Embryonic facial prominence (tissue), 1 donor: ENCODE measurements around the gene TMEM178B.

ENCODE experiments used
- DNase-seq: peaks from one replicate; pipeline ENCODE4 v3.0.0-alpha.2; 2016; ENCODE audit errors: extremely low spot score

The TMEM178B gene

GRCh38 chr7:141221007-141221612 is 147.2 kb downstream of the TMEM178B start:
- DNase-seq: no peak

- DNase-seq: no peak
Observed at GRCh38 chr7:141225916-141226618, 152.2 kb downstream of the TMEM178B start.

GRCh38 chr7:141227454-141227853 is 153.6 kb downstream of the TMEM178B start:
- no peak for DNase-seq

GRCh38 chr7:141228482-141228881 is 154.6 kb downstream of the TMEM178B start:
- DNase-seq: no peak

- no peak for DNase-seq
Observed at GRCh38 chr7:141231018-141231792, 157.3 kb downstream of the TMEM178B start.

GRCh38 chr7:141232286-141233051 is 158.6 kb downstream of the TMEM178B start:
- DNase-seq: no peak

GRCh38 chr7:141234335-141235105 is 160.7 kb downstream of the TMEM178B start:
- DNase-seq: no peak

- DNase-seq: no peak
Observed at GRCh38 chr7:141235656-141236055, 161.8 kb downstream of the TMEM178B start.

GRCh38 chr7:141238596-141239243 is 164.9 kb downstream of the TMEM178B start:
- no peak for DNase-seq

GRCh38 chr7:141239661-141240060 is 165.8 kb downstream of the TMEM178B start:
- no peak for DNase-seq

- no peak for DNase-seq
Observed at GRCh38 chr7:141242568-141242967, 168.7 kb downstream of the TMEM178B start.

- no peak for DNase-seq
Observed at GRCh38 chr7:141243368-141243767, 169.5 kb downstream of the TMEM178B start.

GRCh38 chr7:141244435-141244834 is 170.6 kb downstream of the TMEM178B start:
- DNase-seq: no peak

- DNase-seq: no peak
Observed at GRCh38 chr7:141246426-141246825, 172.6 kb downstream of the TMEM178B start.

GRCh38 chr7:141251180-141251579 is 177.3 kb downstream of the TMEM178B start:
- DNase-seq: no peak

GRCh38 chr7:141251957-141252356 is 178.1 kb downstream of the TMEM178B start:
- no peak for DNase-seq

GRCh38 chr7:141257597-141257996 is 183.7 kb downstream of the TMEM178B start:
- no peak for DNase-seq

GRCh38 chr7:141258559-141258958 is 184.7 kb downstream of the TMEM178B start:
- DNase-seq: no peak

GRCh38 chr7:141262101-141263090 is 188.5 kb downstream of the TMEM178B start:
- DNase-seq: peak; percentile 8
